ENCODE measurements around the gene GPS1. TPM values are rescaled to one million over a fixed set of nuclear protein-coding genes. Genes with fewer than 3 reads are reported as not detected.

Gene GPS1
- total RNA-seq, 1 donor from 2014 or later = 86.5 TPM

DNA sequence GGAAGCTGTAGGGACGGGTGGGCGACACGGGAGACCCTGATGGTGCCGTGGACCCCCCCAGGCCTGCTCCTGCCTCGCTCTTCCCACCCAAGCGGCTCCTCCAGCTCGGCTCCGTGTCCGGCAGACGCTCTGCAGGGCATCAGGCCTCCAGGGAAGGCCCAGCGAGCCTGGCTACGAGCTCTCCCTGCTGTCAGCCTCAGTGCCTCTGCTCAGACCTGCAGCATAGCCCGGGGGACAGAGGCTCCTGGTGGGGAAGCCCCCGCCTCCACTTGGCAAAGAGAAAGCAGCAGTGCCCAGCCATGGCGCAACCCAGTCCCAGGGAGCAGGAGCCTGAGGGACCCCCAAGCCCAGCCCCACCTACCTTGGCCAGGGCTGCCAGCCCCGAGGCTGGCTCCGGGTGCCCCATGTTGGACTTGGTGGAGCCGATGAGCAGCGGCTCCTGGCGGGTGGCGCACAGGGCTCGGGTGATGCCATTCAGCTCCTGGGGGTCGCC, 40.4 kb downstream of the GPS1 start:
- ATAC-seq (ENCODE audit: poor library complexity) = no peak
- intact Hi-C loops (cut with DNase I) = no loop called here
- peak; percentile 32 for DNase-seq

DNA sequence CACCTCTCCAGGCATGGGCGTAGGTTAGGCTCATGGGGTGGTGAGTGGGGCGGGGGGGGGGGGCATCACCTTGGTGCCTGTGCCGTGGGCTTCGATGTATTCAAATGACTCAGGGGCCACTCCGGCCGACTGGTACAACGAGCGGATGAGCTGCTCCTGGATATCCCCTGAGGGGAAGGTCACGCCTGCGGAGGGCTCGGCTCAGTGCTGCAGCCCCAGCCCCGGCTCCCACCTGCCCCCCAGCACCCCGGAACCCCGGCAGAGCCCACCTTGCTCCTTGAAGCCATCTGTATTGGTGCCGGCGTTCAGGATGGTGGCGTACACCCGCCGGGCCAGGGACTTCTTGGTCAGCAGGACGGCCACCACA, 40.9 kb downstream of the GPS1 start:
- ATAC-seq (ENCODE audit: poor library complexity) (no peak), DNase-seq (peak; percentile 35)
- intact Hi-C loops (cut with DNase I) = no loop called here

DNA sequence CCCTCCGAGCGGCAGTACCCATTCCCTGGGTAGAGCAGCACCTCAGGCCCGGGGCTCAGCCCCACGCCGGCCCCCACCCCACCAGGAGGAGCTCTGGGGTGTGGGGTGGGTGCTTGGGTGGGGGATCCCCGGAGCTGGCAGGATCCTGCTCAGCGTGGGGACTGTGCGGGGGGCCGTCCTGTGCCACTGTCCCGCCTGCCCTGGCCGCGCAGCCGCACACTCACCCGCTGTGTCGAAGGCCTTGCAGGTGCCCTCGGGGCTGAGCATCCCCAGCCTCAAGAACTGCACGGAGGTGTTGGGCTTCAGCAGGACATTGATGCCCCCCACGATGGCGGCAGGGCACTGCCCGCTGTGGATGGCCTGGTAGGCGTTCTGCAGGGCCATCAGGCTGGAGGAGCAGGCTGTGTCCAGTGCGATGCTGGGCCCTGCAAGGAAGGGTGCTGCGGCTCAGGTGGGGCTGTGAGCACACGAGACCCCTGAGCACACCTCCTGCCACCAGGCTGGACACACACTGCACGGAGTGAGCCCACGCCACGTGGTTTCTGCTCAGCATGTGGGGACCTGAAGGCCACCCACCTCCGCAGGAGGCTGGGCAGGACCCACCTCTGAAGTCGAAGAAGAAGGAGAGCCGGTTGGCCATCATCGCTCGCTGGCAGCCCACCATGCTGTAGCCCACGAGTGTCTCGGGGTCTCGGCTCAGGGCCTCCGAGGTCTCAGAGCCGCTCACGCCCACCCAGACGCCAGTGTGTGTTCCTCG, 41.5 kb downstream of the GPS1 start:
- DNase-seq (peak; percentile 32), ATAC-seq (ENCODE audit: poor library complexity) (no peak)
- intact Hi-C loops (cut with DNase I) = no loop called here

DNA sequence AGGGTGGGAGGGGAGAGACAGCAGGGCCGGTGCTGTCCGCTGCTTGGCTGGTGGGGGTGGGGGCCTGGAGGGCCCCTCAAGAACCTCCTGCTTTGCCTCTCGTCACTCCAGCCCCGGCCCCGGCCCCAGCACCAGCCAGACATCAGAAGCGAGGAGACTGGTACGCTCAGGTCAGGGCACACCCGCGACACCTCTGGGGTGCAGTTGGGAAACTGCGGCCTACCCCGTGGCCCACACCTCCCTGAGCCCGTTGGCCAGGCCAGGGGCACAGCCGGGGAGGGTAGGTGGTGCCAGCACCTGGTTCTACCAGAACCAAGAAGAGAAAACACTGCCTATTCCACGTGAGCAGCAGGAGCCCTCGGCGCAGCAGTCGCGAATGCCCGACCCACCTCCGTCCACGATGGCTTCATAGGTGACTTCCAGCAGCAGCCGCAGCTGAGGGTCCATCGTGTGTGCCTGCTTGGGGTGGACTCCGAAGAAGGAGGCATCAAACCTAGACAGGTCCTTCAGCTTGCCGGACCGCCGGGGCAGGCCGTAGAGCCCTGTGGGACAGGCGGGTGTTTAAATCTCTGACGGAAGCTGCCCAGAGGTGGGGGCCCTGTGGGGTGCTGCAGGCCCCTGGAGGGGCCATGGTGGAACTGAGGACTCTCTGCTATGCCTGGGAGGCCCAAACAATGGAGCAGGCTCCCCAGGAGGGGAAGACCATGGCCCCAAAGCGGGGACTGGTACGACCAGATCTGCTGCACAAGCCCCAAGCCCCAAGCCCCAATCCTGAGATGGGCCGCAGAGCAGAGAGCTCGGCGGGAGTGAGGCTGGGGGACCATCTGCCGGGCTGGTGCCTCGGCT, 43.5 kb downstream of the GPS1 start:
- DNase-seq (peak; percentile 36), ATAC-seq (ENCODE audit: poor library complexity) (no peak)
- intact Hi-C loops (cut with DNase I) = loop anchor here (5.0 kb wide), 1 partner anchor 58 kb away; the partner anchor contains the start of gene DCXR

DNA sequence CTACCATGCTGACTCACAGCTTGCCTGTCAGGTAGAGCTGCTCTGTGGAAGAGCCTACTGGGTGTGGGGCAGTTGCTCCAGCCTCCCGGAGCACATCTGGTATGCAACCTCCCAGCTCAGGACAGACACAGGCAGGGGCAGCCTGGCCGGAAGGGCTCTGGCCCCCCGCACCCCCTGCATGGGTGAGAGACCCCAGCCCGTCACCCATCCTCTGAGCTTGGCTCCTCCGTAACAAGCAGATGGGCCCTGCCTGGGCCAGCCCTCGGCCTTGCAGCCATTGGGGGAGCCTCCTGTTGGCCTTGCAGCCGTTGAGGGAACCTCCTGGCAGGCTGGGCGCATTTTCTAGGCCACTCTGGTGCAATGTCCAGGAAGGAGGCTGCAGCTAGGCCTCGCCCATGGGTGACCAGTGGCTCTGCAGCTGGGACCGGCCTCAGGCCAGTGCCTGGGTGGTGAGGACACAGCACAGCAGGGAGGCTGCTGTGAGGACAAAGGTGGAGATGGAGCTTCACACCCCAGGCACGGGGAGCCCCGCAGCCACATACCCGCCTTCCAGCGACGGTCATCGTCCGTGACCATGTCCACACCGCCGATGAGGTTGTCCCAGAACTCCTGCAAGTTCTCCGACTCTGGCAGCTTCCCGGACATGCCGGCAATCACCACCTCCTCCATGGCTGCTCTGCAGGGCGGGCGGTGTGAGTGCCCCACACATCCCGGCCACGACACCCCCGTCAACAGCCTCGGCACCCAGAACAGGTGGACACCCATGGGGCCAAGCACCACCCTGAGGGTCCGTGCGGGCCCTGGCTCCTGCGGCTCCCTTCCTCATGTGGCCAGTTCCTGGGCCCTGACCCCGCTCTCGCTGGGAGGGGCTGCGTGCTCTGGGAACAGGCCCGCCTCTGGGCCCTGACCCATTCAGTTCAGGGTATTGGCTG, 44.3 kb downstream of the GPS1 start:
- peak; percentile 36 for DNase-seq
- intact Hi-C loops (cut with DNase I) = loop anchor here (5.0 kb wide), 1 partner anchor 59 kb away; the partner anchor contains the start of gene DCXR
- ATAC-seq (ENCODE audit: poor library complexity) = no peak

DNA sequence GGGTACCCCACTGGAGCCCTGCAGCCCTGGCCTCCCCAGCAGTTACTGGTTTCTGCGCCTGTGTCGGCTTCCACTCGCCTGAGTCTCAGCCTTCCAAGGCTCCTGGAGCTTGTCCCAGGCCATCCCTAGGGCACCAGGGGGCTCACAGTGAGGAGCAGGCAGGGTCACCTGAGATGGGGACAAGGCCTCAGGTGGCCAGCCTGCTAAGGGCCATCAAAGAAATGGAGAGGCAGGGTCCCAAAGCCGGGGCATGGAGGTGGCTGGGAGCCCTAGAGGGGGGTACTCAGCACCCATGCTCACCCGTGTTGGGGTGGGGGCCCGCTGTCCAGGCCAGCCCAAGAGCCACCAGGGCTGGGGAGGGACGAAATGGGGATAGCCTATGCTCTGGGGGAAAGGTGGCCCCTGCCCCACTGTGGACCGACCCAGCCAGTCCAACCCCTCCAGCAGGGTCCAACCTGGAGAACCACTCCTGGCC, 45.0 kb downstream of the GPS1 start:
- DNase-seq = no peak
- intact Hi-C loops (cut with DNase I) = loop anchor here (5.0 kb wide), 1 partner anchor 59 kb away; the partner anchor contains the start of gene DCXR
- no peak for ATAC-seq (ENCODE audit: poor library complexity)

DNA sequence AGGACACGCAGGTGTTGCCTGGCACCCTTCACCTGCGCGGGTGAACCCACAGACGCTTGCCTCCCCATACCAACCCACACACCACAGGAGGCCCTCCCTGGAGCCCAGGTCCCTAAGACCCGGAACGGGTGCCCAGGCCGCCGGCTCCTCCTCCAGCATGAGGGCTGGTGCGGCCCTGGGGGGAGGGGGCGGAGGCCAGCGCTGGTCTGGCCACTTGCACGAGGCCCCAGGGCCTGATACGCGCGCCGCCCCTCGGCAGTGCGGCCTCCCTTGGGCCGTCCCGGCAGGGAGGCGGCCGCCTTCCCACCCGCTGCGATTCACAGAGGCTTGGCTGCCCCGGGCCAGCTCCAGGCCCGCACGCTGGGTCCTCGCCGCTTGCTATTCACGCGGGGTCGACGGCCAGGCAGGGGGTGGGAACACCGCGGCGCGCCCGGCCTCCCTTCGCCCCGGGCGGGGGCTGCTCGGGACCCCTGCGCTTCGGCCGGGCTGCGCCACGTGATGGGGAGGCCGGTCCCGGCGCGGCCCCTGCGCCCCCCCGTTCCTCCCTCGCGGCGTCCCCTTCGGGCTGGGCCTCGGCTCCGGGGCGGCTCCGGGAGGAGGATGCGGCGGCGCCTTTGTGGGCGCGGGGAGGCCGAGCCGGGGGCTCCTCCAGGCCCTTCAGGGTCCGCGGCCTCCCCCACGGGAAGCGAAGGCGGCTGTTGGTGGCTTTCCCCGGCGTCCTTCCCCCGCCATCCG, 45.7 kb downstream of the GPS1 start:
- DNase-seq = peak; percentile 59
- intact Hi-C loops (cut with DNase I) = loop anchor here (5.0 kb wide), 1 partner anchor 60 kb away; the partner anchor contains the start of gene DCXR
- no peak for ATAC-seq (ENCODE audit: poor library complexity)

DNA sequence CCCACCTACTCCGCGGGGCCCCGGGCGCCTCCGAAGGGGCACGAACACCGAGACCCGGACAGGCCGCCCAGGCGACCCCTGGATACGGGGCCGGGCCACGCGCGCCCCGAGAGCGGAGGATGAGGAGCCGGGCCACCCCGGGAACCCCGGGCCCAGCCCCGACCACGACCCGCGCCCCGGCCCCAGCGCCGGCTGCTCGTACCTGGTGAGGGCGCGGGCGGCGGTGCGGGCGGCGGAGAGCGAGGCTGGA, 46.1 kb downstream of the GPS1 start:
- ATAC-seq (ENCODE audit: poor library complexity) (no peak), DNase-seq (no peak)
- intact Hi-C loops (cut with DNase I) = loop anchor here (5.0 kb wide), 1 partner anchor 61 kb away; the partner anchor contains the start of gene DCXR

DNA sequence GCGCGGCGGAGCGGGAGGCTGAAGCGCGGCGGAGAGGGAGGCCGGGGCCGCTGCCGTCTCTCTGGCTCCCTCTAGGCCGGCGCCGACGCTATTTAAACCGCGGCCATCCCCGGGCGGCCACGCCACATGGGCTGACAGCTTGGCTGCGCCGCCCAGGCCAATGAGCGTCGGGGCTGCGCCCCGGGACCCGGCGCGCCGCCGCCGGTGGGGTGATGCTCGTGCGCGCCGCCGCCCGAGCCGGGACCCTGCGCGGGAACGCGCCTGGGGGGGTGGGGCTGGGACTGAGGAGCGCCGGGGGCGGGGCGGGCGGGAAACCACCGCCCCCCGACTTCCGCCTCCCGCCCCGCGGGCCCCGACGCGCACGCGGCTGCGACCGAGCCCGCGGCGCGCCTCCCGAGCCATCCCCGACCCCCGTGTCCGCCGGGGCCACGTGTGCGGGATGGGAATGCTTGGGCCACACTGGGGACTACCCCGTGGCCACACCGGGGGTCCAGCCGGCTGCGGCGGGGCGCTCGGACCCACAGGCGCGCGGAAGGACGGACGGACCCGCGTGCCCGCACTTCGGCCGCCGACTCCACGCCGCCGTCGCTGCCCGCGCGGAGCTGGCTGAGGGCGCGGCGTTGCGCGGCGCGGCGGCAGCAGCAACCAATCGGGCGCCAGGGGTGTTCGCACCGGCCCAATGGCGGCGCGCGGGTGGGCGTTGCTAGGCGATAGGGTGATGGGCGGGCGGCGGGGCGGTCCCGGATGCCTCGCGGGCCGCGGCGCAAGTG, 46.7 kb downstream of the GPS1 start, which contains the start of gene FASN:
FASN (minus strand) TSS at position 68 of the 770 bp plus-strand sequence. CDS start 1,791 bp downstream, outside the sequence.
- intact Hi-C loops (cut with DNase I) = loop anchor here (5.0 kb wide), 1 partner anchor 61 kb away; the partner anchor contains the start of gene DCXR
- DNase-seq (peak; percentile 96), ATAC-seq (ENCODE audit: poor library complexity) (peak; percentile 90)

DNA sequence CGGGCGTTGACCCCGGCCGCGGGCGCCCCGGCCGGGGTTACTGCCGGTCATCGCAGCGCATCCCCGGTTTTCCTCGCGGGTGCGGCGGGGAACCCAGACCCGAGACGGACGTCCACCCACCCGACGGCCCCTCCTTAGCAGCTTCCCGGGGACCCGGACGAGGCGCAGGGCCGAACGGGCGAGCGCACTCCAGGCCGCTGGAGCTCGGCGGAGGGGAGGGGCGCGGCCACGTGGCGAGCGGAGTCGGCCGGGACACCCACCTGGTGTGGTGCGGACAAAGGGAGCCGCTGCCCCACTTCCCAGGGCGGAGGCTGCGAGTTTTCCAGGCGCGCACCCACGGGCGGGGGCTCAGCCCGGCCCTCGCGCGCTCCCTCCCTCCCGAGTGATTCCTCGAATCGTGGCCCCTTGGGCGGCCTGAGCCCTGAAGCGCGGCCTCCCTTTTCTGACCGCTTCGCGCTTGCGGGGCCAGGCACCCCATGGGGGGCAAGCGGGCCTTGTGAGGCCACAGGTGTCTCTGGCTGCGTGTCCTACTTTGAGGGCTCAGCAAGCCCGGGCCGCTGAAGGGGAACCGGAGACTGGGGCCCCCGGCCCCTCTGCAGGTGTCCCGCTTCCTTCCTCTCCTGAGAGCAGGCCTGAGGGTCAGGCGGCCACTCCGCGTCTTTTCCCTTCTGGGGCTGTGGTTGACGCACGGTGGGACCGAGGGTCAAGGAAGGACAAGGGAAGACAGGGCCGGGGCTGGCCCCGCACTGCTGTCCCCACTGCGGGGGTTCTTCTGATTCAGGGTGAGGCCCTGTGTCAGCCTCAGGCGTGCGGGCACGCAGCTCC, 47.5 kb downstream of the GPS1 start:
- intact Hi-C loops (cut with DNase I) = loop anchor here (5.0 kb wide), 1 partner anchor 62 kb away; the partner anchor contains the start of gene DCXR
- DNase-seq (no peak), ATAC-seq (ENCODE audit: poor library complexity) (peak; percentile 4)

DNA sequence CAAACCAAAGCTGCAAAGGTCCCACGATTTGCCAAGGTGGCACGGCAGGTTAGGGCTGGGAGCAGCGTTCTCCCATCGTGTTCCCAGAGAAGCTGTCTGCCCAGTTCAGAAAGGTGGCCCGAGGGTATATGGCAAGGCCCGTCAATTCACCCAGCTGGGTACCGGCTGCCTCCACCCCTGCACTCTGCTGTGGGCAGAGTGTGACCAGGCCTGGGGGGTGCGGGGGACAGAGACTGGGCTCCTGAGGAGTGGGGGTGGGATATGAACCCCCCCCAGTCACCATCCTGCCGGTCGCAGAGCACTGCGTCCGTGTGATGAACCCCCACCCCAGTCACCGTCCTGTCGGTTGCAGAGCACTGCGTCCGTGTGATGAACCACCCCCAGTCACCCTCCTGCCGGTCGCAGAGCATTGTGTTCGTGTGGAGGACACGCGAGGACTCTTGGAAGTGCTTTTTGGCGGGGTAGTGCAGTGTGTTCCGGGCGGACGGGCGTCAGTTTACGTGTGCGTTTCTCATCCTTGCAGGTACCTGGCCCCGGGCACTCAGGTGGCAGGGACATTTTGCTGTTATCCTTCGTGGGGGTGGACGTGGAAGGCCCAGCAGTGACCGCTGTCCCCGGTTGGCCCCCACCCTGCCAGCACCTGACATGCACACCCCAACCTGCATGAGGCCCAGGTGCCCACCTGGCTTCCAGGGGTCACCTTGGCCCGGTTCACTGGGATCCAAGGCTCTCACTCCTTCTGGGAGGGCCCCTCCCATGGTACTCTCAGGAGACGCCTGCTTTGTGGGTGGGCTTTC, 49.0 kb downstream of the GPS1 start:
- DNase-seq (peak; percentile 39), ATAC-seq (ENCODE audit: poor library complexity) (no peak)
- intact Hi-C loops (cut with DNase I) = no loop called here

DNA sequence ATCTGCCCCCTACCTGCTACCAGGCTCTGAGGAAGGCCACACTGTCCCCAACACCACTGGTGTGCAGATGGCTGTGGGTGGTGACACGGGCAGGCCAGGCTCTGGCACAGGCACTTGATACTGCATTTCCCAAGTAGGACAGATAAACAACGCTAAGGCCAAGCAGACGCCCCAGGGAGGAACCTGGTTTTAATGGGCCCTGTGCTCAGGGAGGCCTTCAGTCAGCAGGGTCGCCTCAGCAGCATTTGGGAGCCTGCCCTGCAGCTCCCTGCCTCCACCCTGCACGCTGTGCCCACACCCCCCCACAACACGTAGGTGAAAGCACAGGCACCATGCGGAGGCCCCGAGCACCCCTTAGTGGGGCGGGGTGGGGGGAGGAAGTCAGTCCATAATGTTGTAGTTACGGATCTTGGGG, 49.6 kb downstream of the GPS1 start:
- intact Hi-C loops (cut with DNase I) = no loop called here
- DNase-seq (peak; percentile 46), ATAC-seq (ENCODE audit: poor library complexity) (no peak)

DNA sequence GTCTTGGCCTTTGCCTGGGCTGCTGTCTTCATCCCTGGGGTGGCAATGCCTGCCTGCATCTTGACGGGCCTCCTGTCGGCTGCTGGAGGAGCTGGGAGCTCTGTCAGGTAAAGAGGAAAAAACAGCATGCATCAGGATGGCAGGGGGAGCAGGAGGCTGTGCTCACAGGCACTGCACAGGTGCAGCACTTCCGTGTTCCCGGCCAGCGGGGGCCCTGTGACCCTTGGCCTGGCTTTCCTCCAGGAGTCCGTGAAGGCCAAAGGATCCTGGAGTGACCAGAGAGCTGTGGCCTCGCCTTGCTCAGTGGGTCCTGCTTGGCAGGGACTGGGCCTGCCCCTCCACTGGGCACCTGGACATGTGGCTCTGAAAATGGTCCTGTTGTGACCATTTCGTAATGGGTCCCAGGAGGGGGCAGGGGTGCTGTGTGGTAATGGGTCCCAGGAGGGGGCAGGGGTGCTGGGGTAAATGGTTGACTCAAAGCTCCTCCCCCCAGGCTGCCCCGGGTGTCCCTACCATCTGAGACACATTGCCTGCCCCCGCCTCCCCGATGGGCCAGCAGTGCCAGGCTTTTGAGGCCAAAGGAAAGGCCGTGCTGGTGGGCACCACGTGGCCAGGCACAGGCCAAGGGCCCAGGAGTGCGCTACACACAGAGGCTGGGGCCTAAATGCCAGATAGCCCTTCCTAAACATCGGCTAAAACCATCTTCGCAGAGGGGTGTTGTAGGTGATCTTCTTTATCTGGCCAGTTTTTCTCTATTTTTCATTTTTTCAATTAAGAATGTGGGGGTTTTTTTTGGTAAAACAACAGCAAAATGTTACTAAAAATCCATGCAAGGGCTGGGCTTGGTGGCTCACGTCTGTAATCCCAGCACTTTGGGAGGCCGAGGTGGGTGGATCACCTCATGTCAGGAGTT, 50.3 kb downstream of the GPS1 start:
- peak; percentile 47 for DNase-seq
- intact Hi-C loops (cut with DNase I) = no loop called here
- no peak for ATAC-seq (ENCODE audit: poor library complexity)

Data from Right ventricle myocardium superior (tissue), 1 donor.